Activated CD8-positive, alpha-beta memory T cell treated with anti-CD3 and anti-CD28 coated beads for 1 hour (primary cell): ENCODE results near the gene SERPINB1.
A peak's percentile ranks its signal among the peaks of the same experiment; 100 is the strongest.
"Not testable (repeated sequence)": the region's sequence is repeated elsewhere in the genome, so short reads cannot be mapped to it uniquely, and the experiment has no call there.

Experiments
- DNase-seq, 2 donors: peaks; one replicate each; pipeline ENCODE4 v3.0.0-alpha.2; 2020; ENCODE audit warnings: low read depth in 1 of 2; ENCODE audit errors: extremely low read depth in 1 of 2

Gene SERPINB1

GRCh38 chr6:2841264-2842138 is at the start of gene SERPINB1:
TSS of gene SERPINB1 (minus strand) at chr6:2841863. CDS start at chr6:2840586, 1,277 bp downstream.
- DNase-seq, result peak in 1 of 2 donors; percentile 52

GRCh38 chr6:2890976-2891767 is 49.5 kb upstream of the SERPINB1 start:
- DNase-seq, result no peak

- DNase-seq, result no peak
Observed at GRCh38 chr6:2885967-2886735, 44.5 kb upstream of the SERPINB1 start.

GRCh38 chr6:2884804-2885203 is 43.1 kb upstream of the SERPINB1 start:
- DNase-seq, result no peak

GRCh38 chr6:2883673-2884072 is 42.0 kb upstream of the SERPINB1 start:
- DNase-seq, result no peak

GRCh38 chr6:2881423-2881822 is 39.8 kb upstream of the SERPINB1 start:
- no peak for DNase-seq

- not testable (repeated sequence) for DNase-seq
Observed at GRCh38 chr6:2880156-2880555, 38.5 kb upstream of the SERPINB1 start.

- DNase-seq, result no peak
Observed at GRCh38 chr6:2877960-2878359, 36.3 kb upstream of the SERPINB1 start.

GRCh38 chr6:2877057-2877882 is 35.6 kb upstream of the SERPINB1 start:
- no peak for DNase-seq

GRCh38 chr6:2876210-2877056 is 34.8 kb upstream of the SERPINB1 start:
- DNase-seq, result no peak

GRCh38 chr6:2875359-2876191 is 33.9 kb upstream of the SERPINB1 start:
- DNase-seq, result no peak

GRCh38 chr6:2873643-2874042 is 32.0 kb upstream of the SERPINB1 start:
- no peak for DNase-seq

GRCh38 chr6:2872423-2873358 is 31.0 kb upstream of the SERPINB1 start:
- DNase-seq, result no peak

GRCh38 chr6:2871953-2872352 is 30.3 kb upstream of the SERPINB1 start:
- DNase-seq, result no peak

- no peak for DNase-seq
Observed at GRCh38 chr6:2871102-2871501, 29.4 kb upstream of the SERPINB1 start.

- no peak for DNase-seq
Observed at GRCh38 chr6:2870046-2870636, 28.5 kb upstream of the SERPINB1 start.

- DNase-seq, result no peak
Observed at GRCh38 chr6:2868637-2869036, 27.0 kb upstream of the SERPINB1 start.
